Psoas muscle (tissue), 8 donors: ENCODE results near the gene DDIT3. TPM values are rescaled to one million over a fixed set of nuclear protein-coding genes. Genes with fewer than 3 reads are reported as not detected.

Experiments
- ATAC-seq, 4 donors: fragments of 200-7000 bp; cut with Tn5 transposase; one replicate each; pipeline ENCODE4 v1.9.1; 2020; ENCODE audit warnings: moderate library complexity in 3 of 4, mild to moderate bottlenecking in 2 of 4
- DNase-seq, 2 donors: peaks; one replicate each; pipeline ENCODE4 v3.0.0-alpha.2; 2020
- H3K27ac ChIP-seq: fragments of 200-600 bp; one replicate; pipeline ENCODE4 v1.8.0; 2022
- H3K27me3 ChIP-seq, 3 donors: fragments of 200-600 bp in 1 of 3; one replicate each; pipeline versions ENCODE4 v1.6.1 to v1.8.0; 2013 to 2022; ENCODE audit warnings: low read length in 2 of 3, mild to moderate bottlenecking in 2 of 3, moderate library complexity in 1 of 3; ENCODE audit not compliant: insufficient read depth in 3 of 3
- H3K36me3 ChIP-seq, 2 donors: fragments of 200-600 bp in 1 of 2; one replicate each; pipeline versions ENCODE4 v1.6.1 to v1.8.0; 2013 to 2022; ENCODE audit warnings: low read depth in 1 of 2, mild to moderate bottlenecking in 1 of 2, moderate library complexity in 1 of 2; ENCODE audit not compliant: insufficient read depth in 1 of 2
- H3K4me1 ChIP-seq: fragments of 200-600 bp; one replicate; pipeline ENCODE4 v1.8.0; 2022
- H3K4me3 ChIP-seq: fragments of 200-600 bp; one replicate; pipeline ENCODE4 v1.8.0; 2022; ENCODE audit warnings: mild to moderate bottlenecking
- H3K9me3 ChIP-seq: fragments of 200-600 bp; one replicate; pipeline ENCODE4 v1.8.0; 2022
- WGBS, 3 donors: extraction: QIAGEN DNeasy Blood & Tissue Kit; methylation state at CpG; one replicate each; pipeline versions ENCODE4 v1.1.6 to v1.1.7; 2013; 5-methylcytosine and 5-hydroxymethylcytosine counted together
- intact Hi-C, 2 donors: fragments of 100-400 bp; cut with DNase I; formaldehyde crosslinking; loops; one replicate each; pipeline versions ENCODE4 v1.11.0 to v1.14.2; 2022
- polyA plus RNA-seq, 3 donors: library from polyadenylated mRNA; stranded (reverse); fragments of 200-250 nt; gene quantifications; one replicate each; pipeline ENCODE4 v1.2.3, GENCODE V29; 2013
- total RNA-seq, 4 donors: library from RNA; stranded (reverse); fragmentation: NEBNext Ultra II Directional in 2 of 4; extraction: Animal tissue kit (Norgen Biotek cat#: 25700) in 2 of 4; gene quantifications; one replicate each; pipeline versions ENCODE4 v1.2.1 to v1.2.4, GENCODE V29; 2021 to 2023
- TF ChIP-seq, protein P1 (sequence below): fragments of 200-600 bp; IDR thresholded peaks from one replicate; pipeline ENCODE4 v1.8.0; 2022; ENCODE audit warnings: antibody characterized with exemption
- donor health status: healthy with polysubstance abuse.
- donor health status: DM: no; HTN: no; CAD: no; lungs with moderate emphysema.
- donor health status: Bipolar disorder and iron deficiency.
- donor health status: healthy.
- donor health status: DM: yes; HTN: yes; CAD: no.
- donor health status: DM: no; HTN: no; CAD: no.
- donor health status: DM: no; HTN: no; CAD: no.
- donor health status: DM: yes; HTN: yes; CAD: no.

DDIT3 gene
- total and polyA plus RNA-seq, 7 donors: 11.1 to 224 (median 59.5) TPM

DNA sequence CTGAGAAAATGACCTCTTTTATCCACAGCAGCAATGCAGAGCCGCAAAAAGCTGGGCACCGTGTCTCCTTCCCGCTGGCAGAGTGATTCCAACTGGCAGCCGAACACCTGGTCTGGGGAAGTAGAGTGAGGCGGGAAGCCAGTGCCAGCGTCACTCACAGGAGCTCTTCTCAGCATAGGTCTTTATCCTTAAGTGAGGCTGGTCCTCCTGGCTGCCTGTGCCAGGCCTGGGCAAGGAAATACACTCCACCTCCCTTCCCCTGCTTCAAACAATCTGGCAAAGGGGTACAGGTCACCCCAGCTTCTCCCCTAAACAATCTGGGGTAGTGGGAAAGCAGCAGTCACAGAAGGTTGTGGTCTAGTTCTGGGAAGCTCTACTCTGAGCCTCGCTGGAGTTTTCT lies 45.5 kb downstream of the DDIT3 start:
- no peak overlapping the region for H3K27ac ChIP-seq
- no peaks in the 10 kb centered on the region for H3K36me3 ChIP-seq
- DNase-seq: no peak
- 51 to 66% (median 55%) methylated on average over 7 of the region's 7 CpGs for WGBS, 3 donors
- intact Hi-C loops: no loop called here
- TF ChIP-seq, protein P1, sequence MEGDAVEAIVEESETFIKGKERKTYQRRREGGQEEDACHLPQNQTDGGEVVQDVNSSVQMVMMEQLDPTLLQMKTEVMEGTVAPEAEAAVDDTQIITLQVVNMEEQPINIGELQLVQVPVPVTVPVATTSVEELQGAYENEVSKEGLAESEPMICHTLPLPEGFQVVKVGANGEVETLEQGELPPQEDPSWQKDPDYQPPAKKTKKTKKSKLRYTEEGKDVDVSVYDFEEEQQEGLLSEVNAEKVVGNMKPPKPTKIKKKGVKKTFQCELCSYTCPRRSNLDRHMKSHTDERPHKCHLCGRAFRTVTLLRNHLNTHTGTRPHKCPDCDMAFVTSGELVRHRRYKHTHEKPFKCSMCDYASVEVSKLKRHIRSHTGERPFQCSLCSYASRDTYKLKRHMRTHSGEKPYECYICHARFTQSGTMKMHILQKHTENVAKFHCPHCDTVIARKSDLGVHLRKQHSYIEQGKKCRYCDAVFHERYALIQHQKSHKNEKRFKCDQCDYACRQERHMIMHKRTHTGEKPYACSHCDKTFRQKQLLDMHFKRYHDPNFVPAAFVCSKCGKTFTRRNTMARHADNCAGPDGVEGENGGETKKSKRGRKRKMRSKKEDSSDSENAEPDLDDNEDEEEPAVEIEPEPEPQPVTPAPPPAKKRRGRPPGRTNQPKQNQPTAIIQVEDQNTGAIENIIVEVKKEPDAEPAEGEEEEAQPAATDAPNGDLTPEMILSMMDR: no peak
- no peaks in the 10 kb centered on the region for H3K9me3 ChIP-seq
- peak overlapping the region; percentile 64 for H3K4me3 ChIP-seq
- H3K4me1 ChIP-seq: peaks cover 13% of the 10 kb centered on the region
- no peak for ATAC-seq
- peaks cover 0 to 64% (median 18%) of the 10 kb centered on the region in 3 donors for H3K27me3 ChIP-seq

DNA sequence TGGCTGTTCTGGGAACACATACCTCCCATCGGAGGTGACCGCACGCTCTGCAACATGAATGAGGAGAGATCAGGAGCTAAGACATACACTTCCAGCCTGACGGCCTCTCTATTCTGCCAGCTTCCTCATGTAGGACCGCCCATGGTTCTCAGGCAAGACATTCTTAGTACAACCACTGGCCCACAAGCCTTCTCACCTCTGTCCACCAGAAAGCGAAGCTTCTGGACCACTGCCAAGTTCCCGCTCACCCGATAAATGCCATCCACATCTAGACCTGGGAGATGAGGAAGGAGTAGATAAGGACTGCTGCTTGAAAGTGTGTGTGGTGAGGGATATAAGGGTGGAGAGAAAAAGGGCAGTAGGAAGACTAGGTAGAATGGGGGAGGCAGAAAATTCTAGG lies 45.9 kb downstream of the DDIT3 start:
- no peak for ATAC-seq
- TF ChIP-seq, protein P1: no peak
- Histone ChIP-seq H3K9me3 (no peaks in the 10 kb centered on the region), H3K27me3 (peaks cover 0 to 64% (median 18%) of the 10 kb centered on the region in 3 donors), H3K36me3 (no peaks in the 10 kb centered on the region), H3K27ac (no peak overlapping the region), H3K4me3 (no peak overlapping the region), H3K4me1 (peaks cover 13% of the 10 kb centered on the region)
- 83 to 84% (median 84%) methylated on average over 8 of the region's 8 CpGs for WGBS, 3 donors
- no peak for DNase-seq
- intact Hi-C loops: no loop called here

DNA sequence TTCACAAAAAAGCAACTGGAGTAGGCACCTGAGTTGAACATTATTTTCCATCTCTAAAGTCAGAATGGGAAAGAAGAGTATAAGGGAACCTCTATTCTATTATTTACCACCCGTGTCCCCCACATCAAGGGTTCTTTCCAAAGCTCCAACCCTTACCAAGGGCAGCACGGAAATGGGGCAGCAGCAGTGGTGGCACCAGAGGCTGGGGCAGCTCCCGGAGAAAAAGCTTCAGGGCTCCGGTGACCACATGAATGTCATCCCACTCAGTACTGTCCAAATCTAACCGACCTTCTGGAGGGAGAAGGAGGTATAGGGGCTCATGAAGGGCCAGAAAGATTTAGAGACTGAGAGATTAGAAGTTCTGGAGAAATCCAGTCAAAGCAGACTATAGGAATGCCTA lies 46.4 kb downstream of the DDIT3 start:
- H3K27ac ChIP-seq: no peak overlapping the region
- no peak for DNase-seq
- intact Hi-C loops: no loop called here

DNA sequence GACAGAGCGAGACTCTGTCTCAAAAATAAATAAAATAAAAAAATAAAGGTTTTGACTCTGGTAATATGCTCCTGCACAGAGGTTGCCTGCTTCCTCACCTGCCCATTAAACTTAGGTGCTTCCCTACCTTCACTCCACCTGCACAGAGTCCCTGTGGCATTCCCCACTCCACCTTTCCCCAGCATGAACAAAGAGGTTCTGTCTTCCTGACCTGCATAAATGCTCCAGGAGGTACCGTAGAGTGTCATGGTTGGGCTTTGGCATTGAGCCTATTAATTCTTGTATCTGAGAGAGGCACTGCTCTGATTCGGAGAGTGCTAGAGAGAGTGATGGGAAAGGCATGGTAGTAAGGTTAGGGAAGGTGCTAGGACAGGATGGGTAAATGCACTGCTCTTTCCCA lies 46.9 kb downstream of the DDIT3 start:
- no peak overlapping the region for H3K4me3 ChIP-seq
- H3K4me1 ChIP-seq: peaks cover 13% of the 10 kb centered on the region
- peaks cover 0 to 64% (median 15%) of the 10 kb centered on the region in 3 donors for H3K27me3 ChIP-seq
- intact Hi-C loops: no loop called here
- H3K36me3 ChIP-seq: no peaks in the 10 kb centered on the region
- no peak for ATAC-seq
- no peak overlapping the region for H3K27ac ChIP-seq
- DNase-seq: no peak
- WGBS, 3 donors: 38 to 45% (median 39%) methylated on average over 3 of the region's 3 CpGs
- TF ChIP-seq, protein P1: no peak
- no peaks in the 10 kb centered on the region for H3K9me3 ChIP-seq

More for the DNA sequence above, 46.4 kb downstream of the DDIT3 start:
- H3K9me3 ChIP-seq: no peaks in the 10 kb centered on the region
- ATAC-seq: no peak
- H3K36me3 ChIP-seq: no peaks in the 10 kb centered on the region
- TF ChIP-seq, protein P1: no peak
- H3K27me3 ChIP-seq: peaks cover 0 to 64% (median 17%) of the 10 kb centered on the region in 3 donors
- 80 to 91% (median 84%) methylated on average over 5 of the region's 5 CpGs for WGBS, 3 donors
- no peak overlapping the region for H3K4me3 ChIP-seq
- H3K4me1 ChIP-seq: peaks cover 13% of the 10 kb centered on the region

DNA sequence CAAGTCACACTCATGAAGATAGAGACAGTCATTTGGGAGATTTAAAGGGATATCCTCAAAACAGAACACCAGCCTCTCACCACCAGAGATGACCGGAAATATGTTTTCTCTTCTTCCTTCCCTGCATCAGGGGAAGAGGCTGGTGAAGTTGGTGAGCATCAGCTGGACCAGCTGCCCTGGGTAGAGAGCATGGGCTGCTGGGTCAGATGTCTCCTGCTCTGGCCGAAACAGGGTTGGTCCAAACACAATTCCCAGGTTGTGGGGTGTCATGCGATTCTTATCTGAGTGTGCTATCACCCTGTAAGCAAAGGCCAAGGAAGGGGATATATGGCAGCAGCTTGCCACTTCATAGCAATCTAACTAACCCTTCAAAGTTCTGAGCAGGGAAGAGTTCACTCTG lies 47.9 kb downstream of the DDIT3 start:
- peaks cover 13% of the 10 kb centered on the region for H3K4me1 ChIP-seq
- peaks cover 0 to 58% (median 11%) of the 10 kb centered on the region in 3 donors for H3K27me3 ChIP-seq
- H3K9me3 ChIP-seq: no peaks in the 10 kb centered on the region
- no peak overlapping the region for H3K4me3 ChIP-seq
- TF ChIP-seq, protein P1: no peak
- ATAC-seq: no peak
- no peak overlapping the region for H3K27ac ChIP-seq
- 83 to 93% (median 84%) methylated on average over 3 of the region's 3 CpGs for WGBS, 3 donors
- DNase-seq: no peak
- H3K36me3 ChIP-seq: no peaks in the 10 kb centered on the region
- intact Hi-C loops: no loop called here
